NCI-H1436 (cell line): ENCODE results near the gene SAMD4A.
"Not testable (repeated sequence)": the region's sequence is repeated elsewhere in the genome, so short reads cannot be mapped to it uniquely, and the experiment has no call there.

Experiments used
- DNase-seq: peaks from one replicate; lab custom pipeline; 2025; lab: John Stamatoyannopoulos, UW

SAMD4A gene

DNA sequence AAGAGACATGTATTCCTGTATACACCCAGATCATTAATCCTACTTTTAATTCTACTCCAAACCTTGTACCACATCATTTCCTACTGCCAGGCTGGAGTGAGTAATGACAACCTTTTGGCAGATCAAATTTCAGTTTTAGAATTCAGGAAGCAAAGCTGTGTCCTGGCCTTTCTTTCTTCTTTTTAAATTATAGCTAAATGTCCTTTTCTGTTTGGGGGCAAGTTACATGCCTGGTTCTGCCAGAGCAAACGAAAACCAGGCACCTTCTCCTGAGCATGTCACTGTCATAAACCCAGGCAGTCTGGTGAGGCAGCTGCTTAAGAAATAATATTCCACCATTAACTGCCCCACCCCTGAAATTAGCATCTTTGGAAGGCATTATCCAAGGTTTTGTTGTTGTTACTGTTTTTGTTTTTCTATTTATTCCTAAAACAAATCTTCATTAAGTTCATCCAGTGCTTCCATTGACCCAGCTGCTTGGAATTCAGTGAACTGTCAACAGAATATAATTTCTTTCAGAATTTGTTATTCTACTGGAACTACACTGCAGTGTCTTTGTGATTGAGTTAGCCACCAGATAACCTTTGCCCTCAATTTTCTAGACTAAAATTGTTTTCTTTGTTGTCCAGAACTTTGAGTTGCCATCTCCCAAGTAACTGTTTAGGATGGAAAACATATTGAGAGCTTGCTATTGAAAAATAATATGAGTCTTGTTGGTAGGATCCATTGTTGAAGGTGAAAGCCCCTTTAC, 33.2 kb downstream of the SAMD4A start:
- no peak for DNase-seq

GRCh38 chr14:54600717-54601109, 33.8 kb downstream of the SAMD4A start:
- DNase-seq, result no peak

GRCh38 chr14:54603362-54603761, 36.4 kb downstream of the SAMD4A start:
- DNase-seq, result no peak

- DNase-seq, result no peak
Measured at GRCh38 chr14:54606178-54606577, 39.2 kb downstream of the SAMD4A start.

DNA sequence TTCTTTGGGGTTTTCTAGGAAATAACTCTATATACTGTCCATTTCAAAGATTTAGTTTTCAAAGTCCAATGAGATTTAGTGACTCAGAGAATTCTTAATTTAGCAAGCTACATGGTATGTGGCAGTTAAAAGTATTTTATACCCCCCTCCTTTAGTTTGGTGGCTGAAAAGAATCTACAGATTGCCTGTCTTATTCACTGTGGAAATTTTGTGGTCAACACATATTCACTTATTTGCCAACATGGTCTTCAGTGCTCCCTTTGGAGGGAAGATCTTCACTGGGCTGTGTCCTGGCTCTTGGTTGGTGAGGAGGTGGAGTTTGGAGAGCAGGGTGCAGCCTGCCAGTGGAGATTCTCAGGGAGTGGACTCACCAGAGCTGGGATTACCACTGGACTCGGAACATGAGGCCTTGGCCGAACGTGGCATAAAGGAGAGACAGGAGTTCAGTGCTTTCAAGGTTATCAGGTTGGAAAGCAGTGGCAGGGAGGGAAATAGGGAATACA, 39.8 kb downstream of the SAMD4A start:
- no peak for DNase-seq

- no peak for DNase-seq
Measured at GRCh38 chr14:54609576-54609975, 42.6 kb downstream of the SAMD4A start.

DNA sequence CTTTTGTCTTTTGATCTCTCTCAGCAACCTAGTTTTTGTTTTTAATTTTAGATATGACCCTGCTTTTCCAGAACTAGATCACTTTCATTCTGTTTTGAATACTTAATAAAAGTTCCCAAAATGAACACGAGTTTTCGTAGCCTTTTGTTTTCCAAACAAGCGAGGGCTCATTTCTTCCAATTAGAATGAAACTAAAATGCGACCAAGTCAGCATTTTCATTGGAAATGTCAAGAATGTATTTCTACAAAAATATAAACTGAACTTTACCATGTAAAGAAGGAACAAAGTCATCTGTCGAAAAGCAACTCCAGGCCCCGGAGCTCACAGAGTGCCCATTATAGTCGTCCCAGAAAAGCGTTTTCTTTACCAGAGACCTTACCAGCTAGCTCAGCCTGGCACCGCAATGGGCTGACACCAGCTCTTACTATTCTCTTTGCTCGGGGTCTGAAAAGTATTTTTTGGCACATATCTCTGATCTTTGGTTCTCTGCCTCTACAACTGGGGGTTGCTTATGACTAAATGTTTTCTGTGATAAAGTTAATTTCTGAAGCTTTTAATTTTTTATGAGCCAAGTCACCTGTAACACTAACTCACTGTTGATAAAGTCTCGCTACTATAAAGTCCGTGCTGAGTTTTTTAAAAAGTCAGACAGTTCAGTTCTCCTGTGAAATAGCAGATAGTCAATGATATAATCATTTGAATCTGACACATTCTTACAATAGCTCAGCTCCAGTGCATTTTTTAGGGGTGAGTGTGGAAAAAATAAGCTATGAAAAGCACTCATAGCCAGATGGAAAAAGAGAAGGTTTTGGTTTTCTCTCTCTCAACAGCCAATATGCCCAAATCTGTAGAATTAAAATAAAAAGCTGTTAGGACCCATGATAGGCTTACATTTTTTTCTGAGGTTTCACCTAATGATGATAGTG, 43.4 kb downstream of the SAMD4A start:
- DNase-seq, result no peak

GRCh38 chr14:54614296-54614695, 47.4 kb downstream of the SAMD4A start:
- no peak for DNase-seq

DNA sequence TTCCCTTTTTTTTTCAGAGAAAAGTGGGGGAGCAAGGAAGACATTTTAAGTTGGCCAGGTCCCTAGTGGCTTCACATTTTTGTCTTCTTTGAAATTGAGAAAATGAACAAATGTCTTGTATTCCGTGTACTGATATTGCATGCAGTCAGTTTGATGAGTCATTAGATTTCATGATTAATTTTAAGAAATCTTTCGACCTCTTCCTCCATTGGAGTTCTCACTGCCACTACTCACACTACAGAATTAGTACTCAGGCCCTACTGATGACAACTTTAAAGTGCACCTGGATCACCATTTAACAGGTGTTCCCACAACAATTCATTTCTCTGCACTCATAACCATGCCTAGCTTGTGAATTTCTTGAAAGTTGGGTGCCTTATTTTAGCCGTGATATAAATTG, 50.5 kb downstream of the SAMD4A start:
- no peak for DNase-seq

DNA sequence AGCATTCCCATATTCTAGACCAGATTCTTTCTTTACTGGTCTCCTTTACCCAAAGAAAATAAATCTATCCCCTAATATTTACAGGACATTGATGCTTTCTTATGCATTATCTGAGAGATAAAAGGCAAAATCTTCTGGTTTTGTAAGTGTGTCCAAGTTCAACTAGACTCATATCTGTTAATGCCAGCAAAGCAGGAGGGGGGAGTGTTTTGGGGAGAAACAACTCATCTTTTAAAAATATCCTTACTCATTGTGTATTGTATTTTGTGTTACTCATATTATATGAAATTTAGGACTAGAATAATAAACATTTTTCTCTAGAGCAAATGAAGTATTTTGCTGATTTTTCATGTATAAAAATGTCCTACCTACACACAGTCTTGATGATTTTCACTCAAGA, 54.8 kb downstream of the SAMD4A start:
- DNase-seq, result no peak

DNA sequence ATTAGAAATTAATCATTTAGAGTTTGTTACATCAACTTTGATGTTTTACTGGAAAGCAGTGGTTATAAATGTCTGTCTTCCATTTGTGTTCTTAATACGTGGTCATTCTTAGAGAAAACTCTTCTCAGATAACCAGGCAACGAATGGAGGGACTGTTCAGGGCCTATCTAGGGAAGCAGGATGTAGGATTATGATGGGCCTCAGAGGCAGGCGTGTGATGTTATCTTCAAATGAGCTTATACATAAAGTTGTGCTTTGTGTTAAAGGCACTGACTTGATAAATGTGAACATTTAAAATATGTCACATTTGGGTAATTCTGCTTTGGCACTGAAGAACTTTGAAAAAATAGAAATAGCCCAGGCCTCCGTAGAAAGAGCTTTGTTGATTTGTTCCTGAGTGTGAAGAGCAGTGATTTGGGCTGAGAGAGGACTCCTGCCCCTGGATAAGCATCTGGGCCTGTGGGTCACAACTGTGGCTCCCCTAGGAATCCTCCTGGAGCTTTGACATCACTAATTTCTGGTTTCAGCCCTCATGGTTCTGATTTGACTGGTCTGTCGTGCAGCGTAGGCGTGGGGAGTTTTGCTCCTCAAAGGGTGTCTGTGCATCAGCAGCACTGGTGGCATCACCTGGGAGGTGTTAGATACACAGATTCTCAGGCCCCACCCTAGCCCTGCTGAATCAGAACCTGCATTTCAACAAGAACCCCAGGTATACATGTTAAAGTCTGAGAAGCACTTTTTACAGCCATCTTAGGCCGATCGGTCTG, 55.4 kb downstream of the SAMD4A start:
- DNase-seq, result no peak

- no peak for DNase-seq
Measured at GRCh38 chr14:54623279-54624004, 56.5 kb downstream of the SAMD4A start.

DNA sequence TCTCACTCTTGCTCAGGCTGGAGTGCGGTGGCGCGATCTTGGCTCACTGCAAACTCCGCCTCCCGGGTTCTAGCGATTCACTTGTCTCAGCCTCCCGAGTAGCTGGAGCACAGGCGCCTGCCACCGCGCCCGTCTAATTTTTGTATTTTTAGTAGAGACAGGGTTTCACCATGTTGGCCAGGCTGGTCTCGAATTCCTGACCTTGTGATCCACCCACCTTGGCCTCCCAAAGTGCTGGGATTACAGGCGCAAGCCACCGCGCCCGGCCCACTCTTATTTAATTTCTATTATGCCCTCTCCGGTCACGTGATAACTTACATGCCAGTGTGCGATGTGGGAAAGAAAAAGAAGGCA, 57.1 kb downstream of the SAMD4A start:
- not testable (repeated sequence) for DNase-seq

DNA sequence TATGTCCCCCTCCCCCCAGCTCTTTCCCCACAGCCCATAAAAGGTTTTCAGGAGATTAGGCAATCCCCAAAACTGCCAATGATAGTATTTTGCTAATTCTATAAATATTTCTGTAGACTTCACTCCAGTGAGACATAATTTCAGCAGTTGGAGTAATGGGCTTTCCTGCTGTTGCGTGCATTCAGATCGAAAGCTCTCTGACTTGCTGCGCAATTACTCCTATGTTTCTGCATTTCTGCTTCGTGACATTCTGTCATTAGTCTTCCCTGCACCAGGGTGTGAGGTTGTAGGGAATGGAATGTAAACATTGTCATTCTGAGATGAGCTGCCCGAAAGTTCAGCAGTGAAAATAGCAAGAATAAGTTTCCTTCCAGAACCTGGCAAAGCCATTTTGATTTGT, 58.2 kb downstream of the SAMD4A start:
- DNase-seq, result no peak

DNA sequence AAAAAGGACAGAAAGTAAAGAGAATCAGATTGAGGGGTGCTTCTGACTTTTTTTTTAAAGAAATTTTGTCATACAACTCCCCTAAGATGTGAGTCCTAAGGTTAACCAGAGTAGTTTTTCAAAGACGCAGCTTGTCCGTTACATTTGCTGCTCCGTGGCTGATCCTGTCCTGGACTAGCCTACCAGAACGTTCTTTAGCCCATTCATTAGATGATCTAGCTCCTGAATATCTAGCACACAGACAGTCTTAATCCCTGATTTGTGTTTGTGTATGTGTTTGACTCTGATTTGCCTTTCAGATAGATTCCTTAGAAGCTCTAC, 60.3 kb downstream of the SAMD4A start:
- no peak for DNase-seq

DNA sequence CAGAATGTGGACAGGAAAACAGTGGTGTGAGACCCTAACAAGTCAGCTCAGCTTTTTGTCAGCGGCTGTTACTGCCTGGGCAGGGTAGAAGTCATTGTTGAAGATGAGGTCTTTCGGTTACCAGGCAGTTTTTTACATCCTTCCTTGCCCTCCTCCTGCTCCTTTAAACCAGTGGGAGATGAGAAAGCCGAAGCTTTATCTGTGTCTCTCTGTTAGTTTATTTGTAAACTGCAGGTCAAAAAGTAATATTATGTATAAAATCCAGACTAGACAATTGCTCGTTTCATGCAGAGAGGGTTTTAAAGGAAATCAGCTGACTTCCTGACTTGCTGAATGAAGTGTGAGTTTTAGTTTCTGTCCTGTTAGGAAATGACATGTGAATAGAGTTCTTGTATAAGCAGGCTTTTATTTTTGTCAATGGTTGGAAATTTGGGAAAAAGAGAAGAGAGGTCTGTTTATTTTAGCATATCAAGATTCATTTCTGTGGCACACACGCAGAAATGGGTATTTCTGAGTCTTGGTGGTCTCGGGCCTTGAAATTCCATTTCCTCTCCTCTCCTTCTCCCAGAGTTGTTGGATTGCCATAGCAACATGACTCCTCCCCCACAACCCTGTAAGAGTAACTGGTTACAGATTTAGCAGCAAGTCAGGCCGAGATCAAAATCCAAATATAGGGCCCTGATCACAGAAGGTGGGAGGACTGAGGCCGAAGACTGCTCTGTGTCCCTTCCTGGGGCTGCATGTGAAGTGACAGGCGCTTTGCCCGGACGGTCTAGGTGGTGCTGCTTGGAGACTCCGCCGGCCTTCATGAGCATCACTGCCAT, 60.8 kb downstream of the SAMD4A start:
- no peak for DNase-seq

- no peak for DNase-seq
Measured at GRCh38 chr14:54629183-54629582, 62.3 kb downstream of the SAMD4A start.

GRCh38 chr14:54629635-54630360, 62.9 kb downstream of the SAMD4A start:
- no peak for DNase-seq

- DNase-seq, result no peak
Measured at GRCh38 chr14:54631016-54631415, 64.1 kb downstream of the SAMD4A start.

DNA sequence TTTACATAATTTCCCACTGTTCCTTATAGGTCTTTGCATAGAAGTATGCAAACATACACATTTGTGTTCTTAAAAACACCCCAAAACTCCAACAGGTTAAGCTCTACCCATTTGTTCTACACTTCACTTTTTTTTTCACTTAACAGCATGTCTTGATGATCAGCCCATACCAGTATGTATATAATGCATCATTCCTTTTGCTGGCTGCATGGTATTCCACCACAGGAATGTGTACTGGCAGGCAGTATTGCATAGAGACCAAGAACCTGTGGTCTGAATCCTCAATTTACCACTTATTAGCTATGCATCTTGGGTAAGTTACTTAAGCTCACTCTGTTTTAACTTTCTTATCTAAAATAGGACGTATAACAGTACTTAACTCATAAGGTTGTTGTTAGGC, 65.5 kb downstream of the SAMD4A start:
- DNase-seq, result no peak
